HepG2 (cell line): ENCODE results near the gene STARD5. TPM values are rescaled to one million over a fixed set of nuclear protein-coding genes. Genes with fewer than 3 reads are reported as not detected.

ENCODE experiments used
- ATAC-seq: fragments of 200-7000 bp; cut with Tn5 transposase; 3 replicates; pipeline ENCODE4 v1.9.1; 2020; ENCODE audit warnings: mild to moderate bottlenecking, moderate library complexity
- BruUV-seq: library from RNA; stranded (reverse); fragments of 400-500 nt; replicated peaks from 2 replicates; lab custom pipeline; 2021; lab: Mats Ljungman, UMichigan
- CTCF ChIA-PET: fragments of 300-600 bp; formaldehyde crosslinking; extraction: SDS; loops from one replicate; lab custom pipeline; 2021; ENCODE audit warnings: low total read pairs, inconsistent platforms, low intra/inter-chr PET ratio; lab: Yijun Ruan, JAX
- POLR2A ChIA-PET: fragments of 350-600 bp; sonication (Branson Sonifier 250); formaldehyde crosslinking; loops from one replicate; lab custom pipeline; 2020; ENCODE audit warnings: antibody characterized with exemption, inconsistent platforms; lab: Yijun Ruan, JAX
- DNase-seq: peaks from one replicate; pipeline ENCODE4 v3.0.0-alpha.2; 2015; ENCODE audit warnings: low spot score
- FAIRE-seq: peaks from 3 replicates; lab custom pipeline; 2011; peaks lifted over from hg19 to GRCh38; lab: Jason Lieb, UNC
- H2AFZ ChIP-seq: one replicate; pipeline ENCODE4 v1.6.1; 2011; ENCODE audit warnings: low read length, inconsistent platforms
- H3K27ac ChIP-seq: fragments of 300-600 bp; 3 replicates; pipeline ENCODE4 v1.8.0; 2011; ENCODE audit warnings: mixed run types, mild to moderate bottlenecking, mixed read lengths, low read length, inconsistent platforms; ENCODE audit not compliant: insufficient read depth; ENCODE audit errors: extremely low read length
- H3K27me3 ChIP-seq, 2 experiments: fragments of 200-600 bp in 1 of 2; 2 replicates in 1 of 2; 3 replicates in 1 of 2; pipeline versions ENCODE4 v1.6.0 to v1.8.0; 2011; ENCODE audit warnings: low read length in 2 of 2, mild to moderate bottlenecking in 2 of 2, moderate library complexity in 2 of 2, inconsistent platforms in 1 of 2; ENCODE audit not compliant: insufficient read depth in 2 of 2, control insufficient read depth in 1 of 2
- H3K36me3 ChIP-seq, 2 experiments: fragments of 200-600 bp in 1 of 2; replicated peaks in 1 of 2; 2 replicates in 1 of 2; 3 replicates in 1 of 2; pipeline versions ENCODE4 v1.5.1 to v1.8.0; 2011; ENCODE audit warnings: low read length in 2 of 2, inconsistent platforms in 1 of 2; ENCODE audit not compliant: insufficient read depth in 2 of 2, control insufficient read depth in 1 of 2
- H3K4me1 ChIP-seq: 2 replicates; pipeline ENCODE4 v1.5.1; 2012; ENCODE audit warnings: low read length, inconsistent platforms; ENCODE audit not compliant: insufficient read depth
- H3K4me2 ChIP-seq: 2 replicates; pipeline ENCODE4 v1.6.0; 2011; ENCODE audit warnings: low read depth, low read length, inconsistent platforms
- H3K4me3 ChIP-seq, 3 experiments: fragments of 200-600 bp in 1 of 3; sonication (generic), shearing (Covaris generic) in 1 of 3; replicated peaks in 1 of 3; 2 replicates each; pipeline ENCODE4 v1.5.1; 2011 to 2016; ENCODE audit warnings: low read length in 3 of 3, inconsistent platforms in 2 of 3, low read depth in 2 of 3, mild to moderate bottlenecking in 2 of 3, control low read depth in 1 of 3, mixed read lengths in 1 of 3; ENCODE audit not compliant: insufficient read depth in 1 of 3
- H3K79me2 ChIP-seq: one replicate; pipeline ENCODE4 v1.6.1; 2011; ENCODE audit warnings: low read length, inconsistent platforms; ENCODE audit not compliant: insufficient read depth
- H3K9ac ChIP-seq: 2 replicates; pipeline ENCODE4 v1.6.0; 2011; ENCODE audit warnings: mild to moderate bottlenecking, low read depth, low read length, inconsistent platforms; ENCODE audit not compliant: insufficient read depth
- H3K9me3 ChIP-seq: 2 replicates; pipeline ENCODE4 v1.5.1; 2012; ENCODE audit warnings: mild to moderate bottlenecking, low read length
- H4K20me1 ChIP-seq: 2 replicates; pipeline ENCODE4 v1.6.0; 2011; ENCODE audit warnings: inconsistent platforms, mild to moderate bottlenecking, low read length, moderate library complexity; ENCODE audit not compliant: insufficient read depth
- ATF7 ChIP-seq, 2 experiments: fragments of 450-650 bp in 1 of 2; sonication (generic) in 1 of 2; formaldehyde crosslinking in 1 of 2; IDR thresholded peaks; 2 replicates each; pipeline versions ENCODE4 v1.4.0 to v1.6.1; 2016 to 2020; ENCODE audit warnings: antibody characterized with exemption in 1 of 2, mild to moderate bottlenecking in 1 of 2, missing genetic modification reagents in 1 of 2
- CAMTA2 ChIP-seq: sonication (generic); formaldehyde crosslinking; IDR thresholded peaks from 2 replicates; pipeline ENCODE4 v1.4.0; 2020; ENCODE audit warnings: mild to moderate bottlenecking, missing genetic modification reagents, borderline replicate concordance
- CREB1 ChIP-seq, 2 experiments: fragments of 450-650 bp in 1 of 2; IDR thresholded peaks; 2 replicates each; pipeline ENCODE4 v1.6.1; 2016 to 2017; ENCODE audit warnings: control low read depth in 1 of 2, mild to moderate bottlenecking in 1 of 2, missing compliant biosample characterization in 1 of 2, missing genetic modification characterization in 1 of 2
- GATAD1 ChIP-seq: IDR thresholded peaks from 2 replicates; pipeline ENCODE4 v1.6.1; 2016; ENCODE audit warnings: missing genetic modification reagents, missing compliant biosample characterization
- GPN1 ChIP-seq: sonication (generic); formaldehyde crosslinking; IDR thresholded peaks from 2 replicates; pipeline ENCODE4 v1.5.1; 2020; ENCODE audit warnings: missing genetic modification reagents, borderline replicate concordance
- HNF4G ChIP-seq, 2 experiments: sonication (generic) in 1 of 2; formaldehyde crosslinking in 1 of 2; IDR thresholded peaks; 2 replicates each; pipeline versions ENCODE4 v1.4.0 to v1.6.1; 2011 to 2020; ENCODE audit warnings: borderline replicate concordance in 2 of 2, low read depth in 2 of 2, mild to moderate bottlenecking in 2 of 2, low read length in 1 of 2, missing genetic modification reagents in 1 of 2, moderate library complexity in 1 of 2
- SMARCC2 ChIP-seq: fragments of 450-650 bp; IDR thresholded peaks from 2 replicates; pipeline ENCODE4 v1.6.1; 2017; ENCODE audit warnings: antibody characterized with exemption, mild to moderate bottlenecking
- TGIF2 ChIP-seq: IDR thresholded peaks from 2 replicates; pipeline ENCODE4 v1.6.1; 2016; ENCODE audit warnings: control low read depth, missing compliant biosample characterization
- YEATS4 ChIP-seq: sonication (generic); formaldehyde crosslinking; IDR thresholded peaks from 2 replicates; pipeline ENCODE4 v1.4.0; 2020; ENCODE audit warnings: missing genetic modification reagents, borderline replicate concordance
- ZBTB40 ChIP-seq, 2 experiments: fragments of 450-650 bp in 1 of 2; sonication (generic) in 1 of 2; formaldehyde crosslinking in 1 of 2; IDR thresholded peaks; 2 replicates each; pipeline versions ENCODE4 v1.6.1 to v1.8.0; 2016 to 2022; ENCODE audit warnings: antibody characterized with exemption in 1 of 2, mild to moderate bottlenecking in 1 of 2, missing genetic modification reagents in 1 of 2
- ZNF546 ChIP-seq: sonication (generic); formaldehyde crosslinking; conservative IDR thresholded peaks from 2 replicates; pipeline ENCODE4 v1.8.1; 2023; ENCODE audit warnings: mild to moderate bottlenecking, missing genetic modification reagents
- ZNF572 ChIP-seq: sonication (generic); formaldehyde crosslinking; IDR thresholded peaks from 2 replicates; pipeline ENCODE4 v1.5.1; 2020; ENCODE audit warnings: mild to moderate bottlenecking, missing genetic modification reagents
- ZNF713 ChIP-seq: sonication (generic); formaldehyde crosslinking; IDR thresholded peaks from 2 replicates; pipeline ENCODE4 v1.4.0; 2020; ENCODE audit warnings: mild to moderate bottlenecking, missing genetic modification reagents
- WGBS: methylation state at CpG from one replicate; pipeline ENCODE4 v1.1.6; 2017; ENCODE audit warnings: low lambda C conversion rate; 5-methylcytosine and 5-hydroxymethylcytosine counted together
- in situ Hi-C: cut with HindIII; loops from 2 replicates; pipeline ENCODE4 v1.10.0; 2017; ENCODE audit warnings: low pct_unique_long_range_greater_than_20kb; ENCODE audit not compliant: extremely low pct_ligation_motif_present
- intact Hi-C: fragments of 100-400 bp; cut with micrococcal nuclease; formaldehyde crosslinking; loops from one replicate; pipeline ENCODE4 v1.10.0; 2022; ENCODE audit not compliant: unreplicated experiment
- polyA plus RNA-seq, 8 experiments: library from polyadenylated mRNA; depleted of rRNA in 3 of 8; stranded (reverse) in 7 of 8; unstranded in 1 of 8; fragments of >200 nt; fragmentation: Illumina TruSeq in 4 of 8; extraction: Trizol in 4 of 8; gene quantifications; 2 replicates each; pipeline versions ENCODE4 v1.2.1 to v1.2.3, GENCODE V29; 2011 to 2016; ENCODE audit warnings: low read depth in 4 of 8, missing spikeins in 1 of 8, mixed read lengths in 1 of 8; ENCODE audit not compliant: insufficient read depth in 1 of 8
- total RNA-seq, 5 experiments: library from RNA; depleted of rRNA; stranded (reverse); fragments of >200 nt; fragmentation: Illumina TruSeq; extraction: Trizol; gene quantifications; 2 replicates each; pipeline ENCODE4 v1.2.3, GENCODE V29; 2016; ENCODE audit warnings: low read depth in 1 of 5

Gene STARD5
- total and polyA plus RNA-seq, 2 of the 13 experiments (the other 11 are each of a cell fraction or from before 2014, with no cell fraction given), result 3.1 to 3.5 TPM

GRCh38 chr15:81291916-81292522 is 31.9 kb downstream of the STARD5 start (continued):
- TF ChIP-seq ZBTB40 (IDR thresholded peaks at IDR 0.05), result no peak
- TF ChIP-seq ZBTB40 (CRISPR knock-in tag; IDR thresholded peaks at IDR 0.05), result no peak

- no peaks in the 10 kb centered on the region for H3K9me3 ChIP-seq
- no peak overlapping the region for H2AFZ ChIP-seq
- no peaks in the 10 kb centered on the region; the same call in 1 of the 2 replicates for H4K20me1 ChIP-seq
- no peak overlapping the region for H3K4me3 ChIP-seq
- ATAC-seq (no peak), FAIRE-seq (no peak), DNase-seq (no peak)
- no TSS peak for BruUV-seq
- H3K4me1 ChIP-seq, result no peaks in the 10 kb centered on the region
- H3K27me3 ChIP-seq, result peaks cover 0 to 12% of the 10 kb centered on the region in 2 experiments; a peak in 2 of 5 replicates
- in situ Hi-C loops (no loop called here), intact Hi-C loops (no loop called here)
- 31% methylated on average over 4 of the region's 4 CpGs for WGBS
- H3K9ac ChIP-seq, result no peak overlapping the region
- H3K4me2 ChIP-seq, result no peak overlapping the region
- H3K36me3 ChIP-seq, result no peaks in the 10 kb centered on the region
- TF ChIP-seq ZNF713 (CRISPR knock-in tag) (no peak), HNF4G (IDR thresholded peaks at IDR 0.05; ENCODE audit: borderline replicate concordance, low read depth, low read length) (no peak), HNF4G (CRISPR knock-in tag; IDR thresholded peaks at IDR 0.05; ENCODE audit: borderline replicate concordance, low read depth) (no peak), GATAD1 (CRISPR knock-in tag) (no peak), YEATS4 (CRISPR knock-in tag) (no peak), ZNF572 (CRISPR knock-in tag) (no peak), GPN1 (CRISPR knock-in tag) (no peak), ATF7 (IDR thresholded peaks at IDR 0.05) (peak; percentile 86), ATF7 (CRISPR knock-in tag; IDR thresholded peaks at IDR 0.05) (no peak), TGIF2 (CRISPR knock-in tag) (no peak), CREB1 (IDR thresholded peaks at IDR 0.05) (peak; percentile 71), CREB1 (CRISPR knock-in tag; IDR thresholded peaks at IDR 0.05) (no peak), ZNF546 (CRISPR knock-in tag) (no peak), CAMTA2 (CRISPR knock-in tag) (no peak), SMARCC2 (no peak)
- CTCF ChIA-PET, result no interaction called here
- no peak overlapping the region for H3K27ac ChIP-seq
- POLR2A ChIA-PET, result no interaction called here
- H3K79me2 ChIP-seq, result no peaks in the 10 kb centered on the region
Measured at GRCh38 chr15:81289910-81290309, 34.0 kb downstream of the STARD5 start.
